Uterus (tissue), 2 donors: ENCODE results near the gene ASMTL.

Experiments
- CTCF ChIP-seq, 4 experiments: fragments of 200-600 bp in 2 of 4; fragments of 450-650 bp in 2 of 4; sonication (generic) in 2 of 4; IDR thresholded peaks; one replicate each; pipeline ENCODE4 v1.5.1; 2016 to 2019; ENCODE audit warnings: antibody characterized with exemption in 4 of 4, mild to moderate bottlenecking in 2 of 4, moderate library complexity in 1 of 4
- POLR2A ChIP-seq, 2 donors: fragments of 450-650 bp; IDR thresholded peaks; one replicate each; pipeline ENCODE4 v1.6.1; 2016; ENCODE audit warnings: antibody characterized with exemption in 2 of 2, mild to moderate bottlenecking in 1 of 2, moderate library complexity in 1 of 2

- TF ChIP-seq CTCF (IDR thresholded peaks at IDR 0.05) (no peak), POLR2A (IDR thresholded peaks at IDR 0.05) (no peak)
Measured at GRCh38 chrX:1442016-1442665, 10.6 kb downstream of the ASMTL start.
